Measurements from ENCODE around the gene ZNF616.
A peak's percentile ranks its signal among the peaks of the same experiment; 100 is the strongest.

ZNF616 gene

GRCh38 chr19:52139252-52140031, at the start of gene ZNF616:
TSS of gene ZNF616 (minus strand) at chr19:52139938. CDS start at chr19:52130512, 9,426 bp downstream.
- H3K4me3 ChIP-seq (ENCODE audit: low read depth, low read length) = peak within 1 kb of the TSS; percentile 86
- peak; percentile 51; the same call in 1 of the 2 replicates for TF ChIP-seq MYC (IDR thresholded peaks at IDR 0.05; ENCODE audit: low read depth, low read length)
- peak; percentile 70 for TF ChIP-seq POLR2A (IDR thresholded peaks at IDR 0.05; ENCODE audit: extremely low read depth, insufficient read length)
- peak; percentile 42; the same call in 1 of the 2 replicates for TF ChIP-seq MAX (IDR thresholded peaks at IDR 0.05; ENCODE audit: low read depth, low read length)
- peak; percentile 71 for TF ChIP-seq CTCF (IDR thresholded peaks at IDR 0.05; ENCODE audit: low read depth, low read length)
- peak; percentile 95 for DNase-seq (ENCODE audit: low read depth)

GRCh38 chr19:52188822-52189734, 49.3 kb upstream of the ZNF616 start:
- H3K4me3 ChIP-seq (ENCODE audit: low read depth, low read length) = peak overlapping the region; percentile 53
- no peak for TF ChIP-seq CTCF (IDR thresholded peaks at IDR 0.05; ENCODE audit: low read depth, low read length)
- TF ChIP-seq POLR2A (IDR thresholded peaks at IDR 0.05; ENCODE audit: extremely low read depth, insufficient read length) = peak; percentile 18
- TF ChIP-seq MYC (IDR thresholded peaks at IDR 0.05; ENCODE audit: low read depth, low read length) = no peak
- no peak for DNase-seq (ENCODE audit: low read depth)

GRCh38 chr19:52187407-52187806, 47.7 kb upstream of the ZNF616 start:
- no peak for TF ChIP-seq MAX (IDR thresholded peaks at IDR 0.05; ENCODE audit: low read depth, low read length)
- no peak for TF ChIP-seq POLR2A (IDR thresholded peaks at IDR 0.05; ENCODE audit: extremely low read depth, insufficient read length)
- TF ChIP-seq MYC (IDR thresholded peaks at IDR 0.05; ENCODE audit: low read depth, low read length) = no peak
- TF ChIP-seq CTCF (IDR thresholded peaks at IDR 0.05; ENCODE audit: low read depth, low read length) = no peak
- H3K4me3 ChIP-seq (ENCODE audit: low read depth, low read length) = no peak overlapping the region
- DNase-seq (ENCODE audit: low read depth) = no peak

- no peak for DNase-seq (ENCODE audit: low read depth)
- H3K4me3 ChIP-seq (ENCODE audit: low read depth, low read length) = no peak overlapping the region
- TF ChIP-seq POLR2A (IDR thresholded peaks at IDR 0.05; ENCODE audit: extremely low read depth, insufficient read length) (no peak), CTCF (IDR thresholded peaks at IDR 0.05; ENCODE audit: low read depth, low read length) (no peak), MAX (IDR thresholded peaks at IDR 0.05; ENCODE audit: low read depth, low read length) (no peak), MYC (IDR thresholded peaks at IDR 0.05; ENCODE audit: low read depth, low read length) (no peak)
Measured at GRCh38 chr19:52176574-52176973, 36.8 kb upstream of the ZNF616 start.

- no peak for DNase-seq (ENCODE audit: low read depth)
- no peak overlapping the region for H3K4me3 ChIP-seq (ENCODE audit: low read depth, low read length)
- no peak for TF ChIP-seq POLR2A (IDR thresholded peaks at IDR 0.05; ENCODE audit: extremely low read depth, insufficient read length)
- no peak for TF ChIP-seq MYC (IDR thresholded peaks at IDR 0.05; ENCODE audit: low read depth, low read length)
- TF ChIP-seq CTCF (IDR thresholded peaks at IDR 0.05; ENCODE audit: low read depth, low read length) = no peak
- TF ChIP-seq MAX (IDR thresholded peaks at IDR 0.05; ENCODE audit: low read depth, low read length) = no peak
Measured at GRCh38 chr19:52172347-52172746, 32.6 kb upstream of the ZNF616 start.

All from NB4 (cell line).